ENCODE results near the gene PKD1L1. TPM values are rescaled to one million over a fixed set of nuclear protein-coding genes. Genes with fewer than 3 reads are reported as not detected.

PKD1L1 gene
- polyA plus RNA-seq, 1 donor (not counting 4 experiments of a cell fraction or from before 2014, with no cell fraction given): 0.04 TPM

DNA sequence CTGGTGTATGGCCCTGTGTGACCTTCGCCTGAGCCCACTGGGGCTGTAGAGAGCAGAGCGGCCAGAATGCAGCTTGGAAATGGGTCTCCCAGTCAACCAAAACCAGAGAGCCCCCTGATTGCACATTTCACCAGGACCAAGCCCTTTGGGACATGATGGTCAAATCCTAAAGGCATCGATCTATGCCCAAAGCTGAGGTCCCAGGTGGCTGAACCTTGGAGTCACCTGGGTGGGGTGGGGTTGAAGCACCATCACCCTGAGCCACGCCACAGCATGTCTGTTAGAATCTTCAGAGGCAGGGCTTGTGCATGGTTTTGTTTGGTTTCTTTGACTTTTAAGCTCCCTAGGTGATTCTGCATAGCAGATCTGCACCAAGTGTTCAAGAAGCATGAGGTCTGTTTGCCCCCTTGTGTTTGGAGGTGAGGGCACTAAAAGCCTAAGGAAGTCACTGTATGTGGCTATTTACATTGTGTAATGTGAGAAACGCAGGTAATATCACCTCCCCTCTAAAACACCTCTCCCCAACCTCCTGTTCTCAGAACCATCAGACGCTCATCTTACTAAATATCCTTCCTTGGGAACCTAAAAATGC lies 9.6 kb downstream of the PKD1L1 start:
- H2AFZ ChIP-seq (ENCODE audit: control insufficient read depth, low read length): no peak overlapping the region
- no peaks in the 10 kb centered on the region for H3K79me2 ChIP-seq (ENCODE audit: control insufficient read depth, insufficient read depth, low read length)
- H3K9me1 ChIP-seq (ENCODE audit: control insufficient read depth, extremely low read depth, insufficient read depth, low read length): no peaks in the 10 kb centered on the region
- H3K9ac ChIP-seq (ENCODE audit: control insufficient read depth, extremely low read depth, insufficient read depth, low read length): no peak overlapping the region
- FAIRE-seq (no peak), DNase-seq (ENCODE audit: low read depth, low spot score) (no peak)
- H3K36me3 ChIP-seq (ENCODE audit: control insufficient read depth in 2 of 2, extremely low read depth in 1 of 2, insufficient read depth in 2 of 2, low read length in 2 of 2): no peaks in the 10 kb centered on the region
- H3K4me3 ChIP-seq (ENCODE audit: control insufficient read depth in 2 of 3, extremely low read depth in 1 of 3, insufficient read depth in 2 of 3, low read depth in 1 of 3, low read length in 3 of 3): no peak overlapping the region
- TF ChIP-seq, protein P1, sequence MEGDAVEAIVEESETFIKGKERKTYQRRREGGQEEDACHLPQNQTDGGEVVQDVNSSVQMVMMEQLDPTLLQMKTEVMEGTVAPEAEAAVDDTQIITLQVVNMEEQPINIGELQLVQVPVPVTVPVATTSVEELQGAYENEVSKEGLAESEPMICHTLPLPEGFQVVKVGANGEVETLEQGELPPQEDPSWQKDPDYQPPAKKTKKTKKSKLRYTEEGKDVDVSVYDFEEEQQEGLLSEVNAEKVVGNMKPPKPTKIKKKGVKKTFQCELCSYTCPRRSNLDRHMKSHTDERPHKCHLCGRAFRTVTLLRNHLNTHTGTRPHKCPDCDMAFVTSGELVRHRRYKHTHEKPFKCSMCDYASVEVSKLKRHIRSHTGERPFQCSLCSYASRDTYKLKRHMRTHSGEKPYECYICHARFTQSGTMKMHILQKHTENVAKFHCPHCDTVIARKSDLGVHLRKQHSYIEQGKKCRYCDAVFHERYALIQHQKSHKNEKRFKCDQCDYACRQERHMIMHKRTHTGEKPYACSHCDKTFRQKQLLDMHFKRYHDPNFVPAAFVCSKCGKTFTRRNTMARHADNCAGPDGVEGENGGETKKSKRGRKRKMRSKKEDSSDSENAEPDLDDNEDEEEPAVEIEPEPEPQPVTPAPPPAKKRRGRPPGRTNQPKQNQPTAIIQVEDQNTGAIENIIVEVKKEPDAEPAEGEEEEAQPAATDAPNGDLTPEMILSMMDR (optimal IDR thresholded peaks at IDR 0.05 in 1 of 3, IDR thresholded peaks at IDR 0.05 in 1 of 3, conservative IDR thresholded peaks at IDR 0.05 in 1 of 3; ENCODE audit: extremely low read depth in 1 of 3, insufficient read depth in 2 of 3, low read length in 3 of 3): no peak
- TF ChIP-seq EZH2 (IDR thresholded peaks at IDR 0.05; ENCODE audit: low read length): no peak
- H3K27ac ChIP-seq (ENCODE audit: control insufficient read depth, insufficient read depth, low read length): no peak overlapping the region
- dilution Hi-C loops (cut with MboI; ENCODE audit: extremely low pct_ligation_motif_present, low sequenced_read_pairs): no loop called here
- H3K27me3 ChIP-seq (ENCODE audit: control insufficient read depth, extremely low read depth, insufficient read depth, low read length): no peaks in the 10 kb centered on the region
- no peak overlapping the region for H3K4me2 ChIP-seq (ENCODE audit: control insufficient read depth, extremely low read depth, insufficient read depth, low read depth, low read length)
- no peaks in the 10 kb centered on the region for H3K9me3 ChIP-seq (ENCODE audit: control insufficient read depth, low read depth, low read length)
- no peaks in the 10 kb centered on the region for H4K20me1 ChIP-seq (ENCODE audit: control insufficient read depth, extremely low read depth, insufficient read depth, low read length)
- no peaks in the 10 kb centered on the region for H3K4me1 ChIP-seq (ENCODE audit: control insufficient read depth, extremely low read depth, insufficient read depth, low read length)

DNA sequence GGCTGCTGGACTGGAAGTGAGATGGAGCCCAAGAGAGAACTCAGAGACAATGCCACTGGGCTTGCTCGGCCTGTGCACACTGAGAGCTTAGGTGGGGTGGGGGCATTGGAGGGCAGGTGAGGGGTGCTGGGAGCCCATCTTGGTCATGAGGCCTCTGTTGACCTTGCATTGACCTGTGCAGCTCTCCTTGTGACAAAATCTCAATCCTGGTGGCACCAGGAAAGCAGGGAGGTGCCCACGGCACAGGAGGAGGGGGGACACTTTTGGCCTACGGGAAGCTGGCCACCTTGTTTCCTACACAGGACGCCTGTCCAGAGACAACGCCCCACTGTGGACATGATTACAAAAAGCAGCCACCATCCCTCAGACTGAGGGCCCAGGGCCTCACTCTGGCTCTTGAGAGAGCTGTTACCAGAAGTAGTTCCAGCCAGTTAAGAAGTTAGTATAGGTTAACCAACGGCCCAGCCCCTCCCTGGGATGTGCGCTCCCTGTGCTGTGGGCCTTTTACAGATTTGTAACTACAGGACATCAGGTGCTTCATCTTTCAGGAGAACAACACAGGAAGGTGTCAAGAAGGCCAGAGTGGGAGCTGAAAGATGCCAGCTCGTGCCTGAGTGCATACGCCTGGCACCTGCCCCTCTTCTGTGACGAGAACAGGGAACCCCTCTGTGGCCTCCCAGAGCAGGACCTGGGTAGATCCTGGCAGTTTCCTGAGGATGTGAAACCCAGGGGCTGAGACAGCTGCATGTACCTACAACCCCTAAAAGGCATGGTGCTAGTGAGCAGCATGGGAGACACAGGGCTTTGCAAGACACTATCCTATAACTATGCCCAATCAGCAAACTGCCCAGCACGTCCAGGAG lies 10.3 kb downstream of the PKD1L1 start:
- no peaks in the 10 kb centered on the region for H3K9me3 ChIP-seq (ENCODE audit: control insufficient read depth, low read depth, low read length)
- no peaks in the 10 kb centered on the region for H3K9me1 ChIP-seq (ENCODE audit: control insufficient read depth, extremely low read depth, insufficient read depth, low read length)
- no peak overlapping the region for H2AFZ ChIP-seq (ENCODE audit: control insufficient read depth, low read length)
- H3K4me2 ChIP-seq (ENCODE audit: control insufficient read depth, extremely low read depth, insufficient read depth, low read depth, low read length): no peak overlapping the region
- no peaks in the 10 kb centered on the region for H3K36me3 ChIP-seq (ENCODE audit: control insufficient read depth in 2 of 2, extremely low read depth in 1 of 2, insufficient read depth in 2 of 2, low read length in 2 of 2)
- no peak overlapping the region for H3K9ac ChIP-seq (ENCODE audit: control insufficient read depth, extremely low read depth, insufficient read depth, low read length)
- H3K27ac ChIP-seq (ENCODE audit: control insufficient read depth, insufficient read depth, low read length): no peak overlapping the region
- no peaks in the 10 kb centered on the region for H4K20me1 ChIP-seq (ENCODE audit: control insufficient read depth, extremely low read depth, insufficient read depth, low read length)
- no peaks in the 10 kb centered on the region for H3K79me2 ChIP-seq (ENCODE audit: control insufficient read depth, insufficient read depth, low read length)
- dilution Hi-C loops (cut with MboI; ENCODE audit: extremely low pct_ligation_motif_present, low sequenced_read_pairs): no loop called here
- no peak for DNase-seq (ENCODE audit: low read depth, low spot score)
- no peaks in the 10 kb centered on the region for H3K4me1 ChIP-seq (ENCODE audit: control insufficient read depth, extremely low read depth, insufficient read depth, low read length)
- TF ChIP-seq EZH2 (IDR thresholded peaks at IDR 0.05; ENCODE audit: low read length): no peak
- TF ChIP-seq, protein P1 (optimal IDR thresholded peaks at IDR 0.05 in 1 of 3, IDR thresholded peaks at IDR 0.05 in 1 of 3, conservative IDR thresholded peaks at IDR 0.05 in 1 of 3; ENCODE audit: extremely low read depth in 1 of 3, insufficient read depth in 2 of 3, low read length in 3 of 3): no peak
- H3K27me3 ChIP-seq (ENCODE audit: control insufficient read depth, extremely low read depth, insufficient read depth, low read length): no peaks in the 10 kb centered on the region
- no peak for FAIRE-seq
- no peak overlapping the region for H3K4me3 ChIP-seq (ENCODE audit: control insufficient read depth in 2 of 3, extremely low read depth in 1 of 3, insufficient read depth in 2 of 3, low read depth in 1 of 3, low read length in 3 of 3)
